ENCODE results near the gene DAPK2.

GRCh38 chr15:64048781-64049460 is 2.6 kb upstream of the DAPK2 start:
- no peak for TF ChIP-seq REST (IDR thresholded peaks at IDR 0.05; ENCODE audit: insufficient replicate concordance, low read depth)
- TF ChIP-seq, protein P1, sequence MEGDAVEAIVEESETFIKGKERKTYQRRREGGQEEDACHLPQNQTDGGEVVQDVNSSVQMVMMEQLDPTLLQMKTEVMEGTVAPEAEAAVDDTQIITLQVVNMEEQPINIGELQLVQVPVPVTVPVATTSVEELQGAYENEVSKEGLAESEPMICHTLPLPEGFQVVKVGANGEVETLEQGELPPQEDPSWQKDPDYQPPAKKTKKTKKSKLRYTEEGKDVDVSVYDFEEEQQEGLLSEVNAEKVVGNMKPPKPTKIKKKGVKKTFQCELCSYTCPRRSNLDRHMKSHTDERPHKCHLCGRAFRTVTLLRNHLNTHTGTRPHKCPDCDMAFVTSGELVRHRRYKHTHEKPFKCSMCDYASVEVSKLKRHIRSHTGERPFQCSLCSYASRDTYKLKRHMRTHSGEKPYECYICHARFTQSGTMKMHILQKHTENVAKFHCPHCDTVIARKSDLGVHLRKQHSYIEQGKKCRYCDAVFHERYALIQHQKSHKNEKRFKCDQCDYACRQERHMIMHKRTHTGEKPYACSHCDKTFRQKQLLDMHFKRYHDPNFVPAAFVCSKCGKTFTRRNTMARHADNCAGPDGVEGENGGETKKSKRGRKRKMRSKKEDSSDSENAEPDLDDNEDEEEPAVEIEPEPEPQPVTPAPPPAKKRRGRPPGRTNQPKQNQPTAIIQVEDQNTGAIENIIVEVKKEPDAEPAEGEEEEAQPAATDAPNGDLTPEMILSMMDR (IDR thresholded peaks at IDR 0.05; ENCODE audit: insufficient read depth, low read length), result no peak
- no peak for TF ChIP-seq POLR2AphosphoS5 (IDR thresholded peaks at IDR 0.05; ENCODE audit: low read depth)
- no peak for TF ChIP-seq GABPA (IDR thresholded peaks at IDR 0.05; ENCODE audit: low read depth)

Measured in HL-60 (cell line).